Fibroblast of lung (primary cell): ENCODE measurements around the gene CSTF2T.

Experiments
- EZH2 ChIP-seq: IDR thresholded peaks from 2 replicates; pipeline ENCODE4 v1.5.1; 2012; ENCODE audit warnings: low read length, control low read depth, mild to moderate bottlenecking; ENCODE audit errors: missing control alignments
- TF ChIP-seq, protein P1 (sequence below), 2 donors: IDR thresholded peaks in 1 of 2; conservative IDR thresholded peaks in 1 of 2; 1 replicate in 1 of 2; 2 replicates in 1 of 2; pipeline ENCODE4 v1.5.1; 2011 to 2012; ENCODE audit warnings: low read length in 2 of 2, control low read depth in 1 of 2, inconsistent platforms in 1 of 2, low read depth in 1 of 2, mild to moderate bottlenecking in 1 of 2

- TF ChIP-seq, protein P1, sequence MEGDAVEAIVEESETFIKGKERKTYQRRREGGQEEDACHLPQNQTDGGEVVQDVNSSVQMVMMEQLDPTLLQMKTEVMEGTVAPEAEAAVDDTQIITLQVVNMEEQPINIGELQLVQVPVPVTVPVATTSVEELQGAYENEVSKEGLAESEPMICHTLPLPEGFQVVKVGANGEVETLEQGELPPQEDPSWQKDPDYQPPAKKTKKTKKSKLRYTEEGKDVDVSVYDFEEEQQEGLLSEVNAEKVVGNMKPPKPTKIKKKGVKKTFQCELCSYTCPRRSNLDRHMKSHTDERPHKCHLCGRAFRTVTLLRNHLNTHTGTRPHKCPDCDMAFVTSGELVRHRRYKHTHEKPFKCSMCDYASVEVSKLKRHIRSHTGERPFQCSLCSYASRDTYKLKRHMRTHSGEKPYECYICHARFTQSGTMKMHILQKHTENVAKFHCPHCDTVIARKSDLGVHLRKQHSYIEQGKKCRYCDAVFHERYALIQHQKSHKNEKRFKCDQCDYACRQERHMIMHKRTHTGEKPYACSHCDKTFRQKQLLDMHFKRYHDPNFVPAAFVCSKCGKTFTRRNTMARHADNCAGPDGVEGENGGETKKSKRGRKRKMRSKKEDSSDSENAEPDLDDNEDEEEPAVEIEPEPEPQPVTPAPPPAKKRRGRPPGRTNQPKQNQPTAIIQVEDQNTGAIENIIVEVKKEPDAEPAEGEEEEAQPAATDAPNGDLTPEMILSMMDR (conservative IDR thresholded peaks at IDR 0.05 in 1 of 2, IDR thresholded peaks at IDR 0.05 in 1 of 2; ENCODE audit: low read depth in 1 of 2, low read length in 2 of 2) = no peak
- TF ChIP-seq EZH2 = no peak
These were observed 27.3 kb downstream of the CSTF2T start for GRCh38 chr10:51672039-51672535.
